ENCODE results near the gene NLRP13.

Gene NLRP13, protein sequence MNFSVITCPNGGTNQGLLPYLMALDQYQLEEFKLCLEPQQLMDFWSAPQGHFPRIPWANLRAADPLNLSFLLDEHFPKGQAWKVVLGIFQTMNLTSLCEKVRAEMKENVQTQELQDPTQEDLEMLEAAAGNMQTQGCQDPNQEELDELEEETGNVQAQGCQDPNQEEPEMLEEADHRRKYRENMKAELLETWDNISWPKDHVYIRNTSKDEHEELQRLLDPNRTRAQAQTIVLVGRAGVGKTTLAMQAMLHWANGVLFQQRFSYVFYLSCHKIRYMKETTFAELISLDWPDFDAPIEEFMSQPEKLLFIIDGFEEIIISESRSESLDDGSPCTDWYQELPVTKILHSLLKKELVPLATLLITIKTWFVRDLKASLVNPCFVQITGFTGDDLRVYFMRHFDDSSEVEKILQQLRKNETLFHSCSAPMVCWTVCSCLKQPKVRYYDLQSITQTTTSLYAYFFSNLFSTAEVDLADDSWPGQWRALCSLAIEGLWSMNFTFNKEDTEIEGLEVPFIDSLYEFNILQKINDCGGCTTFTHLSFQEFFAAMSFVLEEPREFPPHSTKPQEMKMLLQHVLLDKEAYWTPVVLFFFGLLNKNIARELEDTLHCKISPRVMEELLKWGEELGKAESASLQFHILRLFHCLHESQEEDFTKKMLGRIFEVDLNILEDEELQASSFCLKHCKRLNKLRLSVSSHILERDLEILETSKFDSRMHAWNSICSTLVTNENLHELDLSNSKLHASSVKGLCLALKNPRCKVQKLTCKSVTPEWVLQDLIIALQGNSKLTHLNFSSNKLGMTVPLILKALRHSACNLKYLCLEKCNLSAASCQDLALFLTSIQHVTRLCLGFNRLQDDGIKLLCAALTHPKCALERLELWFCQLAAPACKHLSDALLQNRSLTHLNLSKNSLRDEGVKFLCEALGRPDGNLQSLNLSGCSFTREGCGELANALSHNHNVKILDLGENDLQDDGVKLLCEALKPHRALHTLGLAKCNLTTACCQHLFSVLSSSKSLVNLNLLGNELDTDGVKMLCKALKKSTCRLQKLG

DNA sequence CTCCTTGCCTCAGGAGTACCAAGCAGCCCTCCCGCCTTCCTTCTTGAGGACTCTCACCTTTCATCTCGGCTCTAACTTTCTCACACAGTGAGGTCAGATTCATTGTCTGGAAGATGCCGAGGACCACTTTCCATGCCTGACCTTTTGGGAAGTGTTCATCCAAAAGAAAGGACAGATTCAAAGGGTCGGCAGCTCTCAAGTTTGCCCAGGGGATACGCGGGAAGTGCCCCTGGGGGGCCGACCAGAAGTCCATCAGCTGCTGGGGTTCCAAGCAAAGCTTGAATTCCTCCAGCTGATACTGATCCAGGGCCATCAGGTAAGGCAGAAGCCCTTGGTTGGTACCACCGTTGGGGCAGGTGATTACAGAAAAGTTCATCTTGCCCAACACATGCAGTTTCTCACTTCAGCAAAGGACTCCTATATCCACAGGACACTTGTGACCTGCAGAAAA is at the start of gene NLRP13:
Gene NLRP13, minus strand, starts transcription at position 401 of the 451 bp plus-strand sequence. Its CDS starts 25 bp downstream, at position 376.
- in situ Hi-C loops (cut with HindIII; ENCODE audit: low sequenced_read_pairs): no loop called here
- TF ChIP-seq, protein P1, sequence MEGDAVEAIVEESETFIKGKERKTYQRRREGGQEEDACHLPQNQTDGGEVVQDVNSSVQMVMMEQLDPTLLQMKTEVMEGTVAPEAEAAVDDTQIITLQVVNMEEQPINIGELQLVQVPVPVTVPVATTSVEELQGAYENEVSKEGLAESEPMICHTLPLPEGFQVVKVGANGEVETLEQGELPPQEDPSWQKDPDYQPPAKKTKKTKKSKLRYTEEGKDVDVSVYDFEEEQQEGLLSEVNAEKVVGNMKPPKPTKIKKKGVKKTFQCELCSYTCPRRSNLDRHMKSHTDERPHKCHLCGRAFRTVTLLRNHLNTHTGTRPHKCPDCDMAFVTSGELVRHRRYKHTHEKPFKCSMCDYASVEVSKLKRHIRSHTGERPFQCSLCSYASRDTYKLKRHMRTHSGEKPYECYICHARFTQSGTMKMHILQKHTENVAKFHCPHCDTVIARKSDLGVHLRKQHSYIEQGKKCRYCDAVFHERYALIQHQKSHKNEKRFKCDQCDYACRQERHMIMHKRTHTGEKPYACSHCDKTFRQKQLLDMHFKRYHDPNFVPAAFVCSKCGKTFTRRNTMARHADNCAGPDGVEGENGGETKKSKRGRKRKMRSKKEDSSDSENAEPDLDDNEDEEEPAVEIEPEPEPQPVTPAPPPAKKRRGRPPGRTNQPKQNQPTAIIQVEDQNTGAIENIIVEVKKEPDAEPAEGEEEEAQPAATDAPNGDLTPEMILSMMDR (IDR thresholded peaks at IDR 0.05; ENCODE audit: low read depth, low read length): no peak
- DNase-seq (ENCODE audit: low read depth, low spot score): no peak
- H3K4me3 ChIP-seq (ENCODE audit: low read depth, low read length): no peak within 1 kb of the TSS

DNA sequence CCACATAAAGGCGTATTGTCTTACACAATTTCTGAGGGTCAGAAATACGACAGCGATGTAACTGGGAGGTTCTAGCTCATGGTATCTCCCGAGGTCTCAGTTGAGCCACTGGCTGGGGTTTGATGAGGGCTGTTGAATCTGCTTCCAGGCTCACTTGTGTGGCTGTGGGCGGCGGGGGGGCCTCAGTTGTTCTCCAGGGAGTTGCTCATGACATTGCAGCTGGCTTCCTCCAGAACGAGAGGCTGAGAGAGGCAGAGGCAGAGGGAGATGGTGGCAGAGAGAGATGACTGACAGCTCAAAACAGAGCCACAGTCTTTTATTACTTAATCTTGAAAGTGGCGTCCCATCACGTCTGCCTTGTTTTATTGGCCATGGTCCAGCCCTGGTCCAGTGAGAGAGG is 48.3 kb upstream of the NLRP13 start:
- TF ChIP-seq, protein P1 (IDR thresholded peaks at IDR 0.05; ENCODE audit: low read depth, low read length): no peak
- no peak for DNase-seq (ENCODE audit: low read depth, low spot score)
- no peak overlapping the region for H3K4me3 ChIP-seq (ENCODE audit: low read depth, low read length)
- in situ Hi-C loops (cut with HindIII; ENCODE audit: low sequenced_read_pairs): no loop called here

DNA sequence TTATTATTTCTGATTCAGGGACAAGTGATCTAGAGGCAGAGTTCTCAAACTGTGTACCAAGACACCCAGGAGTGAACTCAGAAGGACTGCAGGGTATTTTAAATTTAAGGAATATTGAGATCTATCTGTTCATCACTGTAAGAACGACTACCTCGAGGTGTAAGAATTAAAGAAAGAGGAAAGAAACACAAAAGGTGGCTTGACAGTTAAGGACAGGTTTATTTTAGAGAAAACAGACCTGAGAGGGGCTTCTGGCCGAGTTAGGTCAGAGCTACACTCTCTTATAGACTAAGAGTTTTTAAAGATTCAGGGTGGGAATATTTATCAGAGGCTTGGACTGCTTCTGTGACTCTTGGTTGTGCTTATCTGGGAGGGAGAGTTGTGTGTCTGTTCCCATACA is 41.8 kb upstream of the NLRP13 start:
- TF ChIP-seq, protein P1 (IDR thresholded peaks at IDR 0.05; ENCODE audit: low read depth, low read length): no peak
- in situ Hi-C loops (cut with HindIII; ENCODE audit: low sequenced_read_pairs): no loop called here
- no peak overlapping the region for H3K4me3 ChIP-seq (ENCODE audit: low read depth, low read length)
- no peak for DNase-seq (ENCODE audit: low read depth, low spot score)

DNA sequence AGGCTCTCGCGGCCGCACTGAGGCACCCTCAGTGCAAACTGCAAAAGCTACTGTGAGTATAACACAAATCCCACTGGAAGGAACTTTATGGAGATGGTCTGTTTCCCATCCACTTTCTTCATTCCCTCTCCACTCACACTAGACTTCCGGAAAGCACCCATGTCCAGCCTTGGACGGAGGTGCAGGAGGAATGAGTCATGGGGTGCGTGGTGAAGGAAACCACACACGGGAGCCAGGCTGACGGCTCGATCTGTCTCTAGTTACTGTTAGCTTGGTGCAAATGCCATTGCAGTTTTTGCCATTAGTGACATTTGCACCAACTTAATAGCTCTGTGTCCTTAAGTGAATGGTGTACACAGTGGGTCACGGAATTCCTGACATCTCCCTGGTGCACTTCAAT is 30.1 kb upstream of the NLRP13 start:
- TF ChIP-seq, protein P1 (IDR thresholded peaks at IDR 0.05; ENCODE audit: low read depth, low read length): no peak
- in situ Hi-C loops (cut with HindIII; ENCODE audit: low sequenced_read_pairs): no loop called here
- DNase-seq (ENCODE audit: low read depth, low spot score): no peak

DNA sequence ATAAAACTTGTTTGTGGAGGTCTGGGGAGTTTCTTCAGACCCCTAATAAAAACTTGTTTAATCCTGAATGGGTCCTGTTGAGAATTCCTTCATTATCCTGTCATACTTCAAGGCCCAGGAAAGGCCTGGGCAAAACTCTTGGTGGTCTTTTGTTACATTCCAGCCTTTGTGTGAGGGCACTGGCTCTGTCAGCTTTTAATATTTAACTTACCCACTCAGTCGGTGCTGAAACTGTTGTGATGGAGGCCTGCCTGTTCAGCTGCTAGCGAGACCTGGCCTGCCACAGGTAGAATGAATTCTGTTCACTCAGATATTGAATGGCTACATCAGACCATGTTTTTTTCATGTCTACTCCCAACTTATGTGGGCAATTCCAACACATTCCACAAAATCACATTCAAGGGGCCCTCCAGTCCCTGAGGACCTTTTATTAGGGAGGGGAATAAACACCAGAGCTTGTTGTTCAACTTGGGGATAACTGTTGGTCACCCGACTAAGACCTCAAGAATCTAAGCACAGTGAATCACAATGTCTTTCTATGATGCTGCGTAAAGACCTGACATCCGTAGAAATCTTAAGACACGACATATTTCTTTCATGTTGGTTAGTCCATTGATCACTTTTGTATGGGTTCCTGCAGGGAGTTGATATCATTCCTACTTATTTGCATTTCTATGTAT is 28.0 kb upstream of the NLRP13 start:
- TF ChIP-seq, protein P1 (IDR thresholded peaks at IDR 0.05; ENCODE audit: low read depth, low read length): no peak
- in situ Hi-C loops (cut with HindIII; ENCODE audit: low sequenced_read_pairs): no loop called here
- H3K4me3 ChIP-seq (ENCODE audit: low read depth, low read length): no peak overlapping the region
- DNase-seq (ENCODE audit: low read depth, low spot score): no peak

More for the DNA sequence above, 30.1 kb upstream of the NLRP13 start:
- H3K4me3 ChIP-seq (ENCODE audit: low read depth, low read length): no peak overlapping the region

DNA sequence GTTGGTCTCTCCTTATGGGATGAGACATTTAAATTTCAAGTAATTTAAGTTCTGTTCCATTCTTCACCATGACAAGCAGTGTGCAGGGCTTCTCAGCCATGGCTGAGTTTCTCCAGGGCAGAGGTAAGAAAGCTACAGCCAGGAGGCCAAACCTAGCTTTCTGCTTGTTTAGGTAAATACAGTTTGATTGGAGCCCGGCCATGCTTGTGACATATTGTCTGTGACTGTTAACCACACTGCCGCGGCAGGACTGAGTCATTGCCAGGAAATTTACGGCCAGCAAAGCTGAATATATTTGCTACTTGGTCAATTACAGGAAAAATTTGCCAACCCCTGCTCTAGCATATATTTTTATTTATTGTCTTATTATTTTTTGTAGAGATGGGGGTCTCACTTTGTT is 26.2 kb upstream of the NLRP13 start:
- H3K4me3 ChIP-seq (ENCODE audit: low read depth, low read length): no peak overlapping the region
- no peak for DNase-seq (ENCODE audit: low read depth, low spot score)
- TF ChIP-seq, protein P1 (IDR thresholded peaks at IDR 0.05; ENCODE audit: low read depth, low read length): no peak
- in situ Hi-C loops (cut with HindIII; ENCODE audit: low sequenced_read_pairs): no loop called here
